PC-3 (cell line): Measurements from ENCODE around the gene ACO2. TPM values are rescaled to one million over a fixed set of nuclear protein-coding genes. Genes with fewer than 3 reads are reported as not detected.

Source experiments
- ATAC-seq: fragments of 200-7000 bp; cut with Tn5 transposase; 2 replicates; pipeline ENCODE4 v1.9.1; 2020; ENCODE audit warnings: mild to moderate bottlenecking, moderate library complexity
- BruUV-seq: library from RNA; stranded (reverse); fragments of 400-500 nt; replicated peaks from 2 replicates; lab custom pipeline; 2021; lab: Mats Ljungman, UMichigan
- CTCF ChIA-PET: fragments of 300-600 bp; sonication (Branson Sonifier 250); formaldehyde crosslinking; loops from one replicate; lab custom pipeline; 2022; ENCODE audit warnings: antibody characterized with exemption; lab: Charles Lee
- POLR2A ChIA-PET: fragments of 300-600 bp; sonication (Branson Sonifier 250); formaldehyde crosslinking; loops from one replicate; lab custom pipeline; 2022; ENCODE audit warnings: antibody characterized with exemption; ENCODE audit not compliant: unreplicated experiment; lab: Charles Lee
- DNase-seq: peaks from one replicate; pipeline ENCODE4 v3.0.0-alpha.2; 2015
- H2AFZ ChIP-seq: fragments of 300-600 bp; sonication (generic); 2 replicates; pipeline ENCODE4 v1.6.0; 2016; ENCODE audit warnings: antibody characterized with exemption, low read length
- H3F3A ChIP-seq: fragments of 300-600 bp; sonication (generic); one replicate; pipeline ENCODE4 v1.6.0; 2017; ENCODE audit warnings: antibody characterized with exemption, low read length, control low read depth, mild to moderate bottlenecking; ENCODE audit not compliant: unreplicated experiment
- H3K27ac ChIP-seq: fragments of 300-600 bp; sonication (generic); 2 replicates; pipeline ENCODE4 v1.5.1; 2016; ENCODE audit warnings: mild to moderate bottlenecking, low read length
- H3K27me3 ChIP-seq: fragments of 300-600 bp; sonication (generic); 2 replicates; pipeline ENCODE4 v1.6.1; 2016; ENCODE audit warnings: low read length, mixed read lengths
- H3K36me3 ChIP-seq: fragments of 300-600 bp; sonication (generic); 2 replicates; pipeline ENCODE4 v1.6.1; 2016; ENCODE audit warnings: low read depth, mixed run types, low read length, mixed read lengths
- H3K4me1 ChIP-seq: fragments of 300-600 bp; sonication (generic); 2 replicates; pipeline ENCODE4 v1.5.1; 2016; ENCODE audit warnings: low read length; ENCODE audit not compliant: insufficient read depth
- H3K4me2 ChIP-seq: fragments of 300-600 bp; sonication (generic); 2 replicates; pipeline ENCODE4 v1.6.0; 2016; ENCODE audit warnings: low read length
- H3K4me3 ChIP-seq: fragments of 300-600 bp; sonication (generic); 2 replicates; pipeline ENCODE4 v1.5.1; 2016; ENCODE audit warnings: mild to moderate bottlenecking, low read length, mixed read lengths
- H3K79me2 ChIP-seq: fragments of 300-600 bp; sonication (generic); 2 replicates; pipeline ENCODE4 v1.6.1; 2017; ENCODE audit warnings: low read length, mixed read lengths
- H3K9ac ChIP-seq: fragments of 300-600 bp; sonication (generic); 2 replicates; pipeline ENCODE4 v1.6.0; 2016; ENCODE audit warnings: mild to moderate bottlenecking, low read length
- H3K9me2 ChIP-seq: fragments of 300-600 bp; sonication (generic); replicated peaks from 2 replicates; pipeline ENCODE4 v1.6.1; 2016; ENCODE audit warnings: mixed run types, low read length, mixed read lengths
- H3K9me3 ChIP-seq: fragments of 300-600 bp; sonication (generic); 2 replicates; pipeline ENCODE4 v1.6.1; 2016; ENCODE audit warnings: low read length, mixed read lengths
- H4K20me1 ChIP-seq: fragments of 300-600 bp; sonication (generic); 2 replicates; pipeline ENCODE4 v1.6.1; 2016; ENCODE audit warnings: low read length, mixed read lengths
- EZH2 ChIP-seq: fragments of 300-600 bp; sonication (generic); IDR thresholded peaks from one replicate; pipeline ENCODE4 v1.6.1; 2017; ENCODE audit warnings: antibody characterized with exemption, mild to moderate bottlenecking, low read length; ENCODE audit not compliant: unreplicated experiment
- EZH2phosphoT487 ChIP-seq: fragments of 300-600 bp; sonication (generic); IDR thresholded peaks from 2 replicates; pipeline ENCODE4 v1.6.1; 2018; ENCODE audit warnings: mild to moderate bottlenecking, antibody characterized with exemption, low read length, borderline replicate concordance
- intact Hi-C: fragments of 100-400 bp; cut with micrococcal nuclease; formaldehyde crosslinking; loops from 2 replicates; pipeline ENCODE4 v1.9.0; 2023
- total RNA-seq: library from RNA; depleted of rRNA; stranded (reverse); fragments of >200 nt; gene quantifications from 2 replicates; pipeline ENCODE4 v1.2.3, GENCODE V29; 2014
- TF ChIP-seq, protein P1 (sequence below): fragments of 300-600 bp; sonication (generic); conservative IDR thresholded peaks from 2 replicates; pipeline ENCODE4 v1.5.1; 2017; ENCODE audit warnings: antibody characterized with exemption, low read depth, mild to moderate bottlenecking, low read length

The ACO2 gene
- total RNA-seq, 1 experiment from 2014 or later = 130 TPM

DNA sequence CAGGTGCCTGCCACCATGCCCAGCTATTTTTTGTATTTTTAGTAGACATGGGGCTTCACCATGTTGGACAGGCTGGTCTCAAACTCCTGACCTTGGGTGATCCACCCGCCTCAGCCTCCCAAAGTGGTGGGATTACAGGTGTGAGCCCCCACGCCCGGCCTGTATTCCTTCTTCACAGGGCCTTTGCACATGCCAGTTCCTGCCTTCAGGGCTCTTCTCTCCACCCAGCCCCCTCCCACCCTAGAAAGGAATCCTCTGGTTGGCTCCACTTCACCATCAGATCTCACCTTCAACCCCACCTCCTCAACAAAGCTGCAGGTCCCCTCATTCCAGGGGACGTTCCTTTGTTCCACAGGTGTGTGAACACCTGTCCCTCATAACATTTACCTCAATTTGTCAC is 73.3 kb downstream of the ACO2 start:
- H3K4me1 ChIP-seq = 0 out of 2 replicates have a peak, but pooled peaks cover 6% of the 10 kb centered on the region
- TF ChIP-seq EZH2 (no peak), EZH2phosphoT487 (no peak)
- TF ChIP-seq, protein P1, sequence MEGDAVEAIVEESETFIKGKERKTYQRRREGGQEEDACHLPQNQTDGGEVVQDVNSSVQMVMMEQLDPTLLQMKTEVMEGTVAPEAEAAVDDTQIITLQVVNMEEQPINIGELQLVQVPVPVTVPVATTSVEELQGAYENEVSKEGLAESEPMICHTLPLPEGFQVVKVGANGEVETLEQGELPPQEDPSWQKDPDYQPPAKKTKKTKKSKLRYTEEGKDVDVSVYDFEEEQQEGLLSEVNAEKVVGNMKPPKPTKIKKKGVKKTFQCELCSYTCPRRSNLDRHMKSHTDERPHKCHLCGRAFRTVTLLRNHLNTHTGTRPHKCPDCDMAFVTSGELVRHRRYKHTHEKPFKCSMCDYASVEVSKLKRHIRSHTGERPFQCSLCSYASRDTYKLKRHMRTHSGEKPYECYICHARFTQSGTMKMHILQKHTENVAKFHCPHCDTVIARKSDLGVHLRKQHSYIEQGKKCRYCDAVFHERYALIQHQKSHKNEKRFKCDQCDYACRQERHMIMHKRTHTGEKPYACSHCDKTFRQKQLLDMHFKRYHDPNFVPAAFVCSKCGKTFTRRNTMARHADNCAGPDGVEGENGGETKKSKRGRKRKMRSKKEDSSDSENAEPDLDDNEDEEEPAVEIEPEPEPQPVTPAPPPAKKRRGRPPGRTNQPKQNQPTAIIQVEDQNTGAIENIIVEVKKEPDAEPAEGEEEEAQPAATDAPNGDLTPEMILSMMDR = no peak
- H3K9me3 ChIP-seq = no peaks in the 10 kb centered on the region
- H3F3A ChIP-seq = no peaks in the 10 kb centered on the region
- no peak overlapping the region for H2AFZ ChIP-seq
- intact Hi-C loops = no loop called here
- peaks cover 20% of the 10 kb centered on the region for H4K20me1 ChIP-seq
- peak overlapping the region; percentile 98 for H3K4me2 ChIP-seq
- POLR2A ChIA-PET = no interaction called here
- ATAC-seq (no peak), DNase-seq (no peak)
- H3K36me3 ChIP-seq = 0 out of 2 replicates have a peak, but pooled peaks cover 3% of the 10 kb centered on the region
- H3K9ac ChIP-seq = no peak overlapping the region
- H3K27ac ChIP-seq = no peak overlapping the region
- CTCF ChIA-PET = no interaction called here
- BruUV-seq = no TSS peak
- no peaks in the 10 kb centered on the region for H3K27me3 ChIP-seq
- H3K4me3 ChIP-seq = peak overlapping the region; percentile 98
- peaks cover 58% of the 10 kb centered on the region for H3K79me2 ChIP-seq
- H3K9me2 ChIP-seq = no peaks in the 10 kb centered on the region

DNA sequence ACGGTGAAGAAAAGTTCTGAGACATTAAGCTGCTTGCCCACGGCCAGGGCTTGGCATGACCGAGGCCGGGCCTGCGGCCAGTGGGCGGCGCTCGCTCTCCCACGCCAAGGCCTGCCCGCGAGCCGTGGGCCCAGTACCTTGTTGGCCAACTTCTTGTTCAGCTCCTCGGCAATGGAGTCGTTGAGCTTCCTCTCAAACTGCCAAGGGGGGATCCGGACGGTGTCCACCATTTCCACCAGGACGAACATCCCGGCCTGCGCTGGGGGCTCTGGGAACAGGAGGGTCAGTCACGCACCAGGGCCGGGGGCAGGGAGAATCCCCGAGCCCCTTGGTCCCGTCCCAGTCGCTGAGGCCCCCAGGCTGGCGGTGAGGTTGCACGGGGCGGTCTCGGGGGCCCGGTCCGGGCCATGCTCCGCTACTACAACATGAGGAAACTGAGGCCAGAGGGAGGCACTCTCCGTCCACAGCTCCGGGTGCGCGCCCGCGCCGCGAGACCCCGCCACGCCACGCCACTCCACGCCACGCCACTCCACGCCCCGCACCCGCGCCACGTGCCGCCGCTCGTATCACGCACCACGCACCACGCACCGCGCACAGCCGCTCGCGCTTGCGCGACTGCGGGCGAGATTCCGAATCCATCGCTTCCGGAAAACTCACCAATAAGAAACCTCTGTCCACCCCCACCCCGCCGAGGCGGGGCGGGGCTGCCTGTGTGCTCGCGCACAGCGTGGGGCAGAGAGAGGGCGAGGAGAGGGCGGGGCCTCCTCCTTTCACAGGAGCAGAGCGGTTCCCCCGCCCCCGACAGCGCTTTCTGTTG is 75.1 kb downstream of the ACO2 start, which contains the start of gene POLR3H:
TSS of gene POLR3H (minus strand) at position 617 of the 817 bp plus-strand sequence. CDS start at position 248, 369 bp downstream.
- Histone ChIP-seq H3K9ac (peak within 1 kb of the TSS; percentile 98), H3K27me3 (no peaks in the 10 kb centered on the region), H3K4me2 (peak within 1 kb of the TSS; percentile 98), H3K36me3 (no peaks in the 10 kb centered on the region), H3K79me2 (peaks cover 52% of the 10 kb centered on the region), H3K27ac (peak within 1 kb of the TSS; percentile 57), H3K9me3 (no peaks in the 10 kb centered on the region), H3K9me2 (no peaks in the 10 kb centered on the region), H3K4me1 (0 out of 2 replicates have a peak, but pooled peaks cover 6% of the 10 kb centered on the region), H2AFZ (peak within 1 kb of the TSS; percentile 82), H3F3A (no peaks in the 10 kb centered on the region), H4K20me1 (peaks cover 20% of the 10 kb centered on the region), H3K4me3 (peak within 1 kb of the TSS; percentile 98)
- ATAC-seq (peak; percentile 95), DNase-seq (peak; percentile 96)
- intact Hi-C loops = no loop called here
- TSS peak; percentile 48 for BruUV-seq
- CTCF ChIA-PET = interaction anchor here (0.5 to 1.2 kb wide), 2 partner anchors 45 to 254 kb away, joined by 3 to 11 read pairs; partner anchors contain the start of gene PMM1
- POLR2A ChIA-PET = no interaction called here
- no peak for TF ChIP-seq EZH2
- TF ChIP-seq EZH2phosphoT487 = peak; percentile 89
- TF ChIP-seq, protein P1 = peak; percentile 73
